CD4-positive, alpha-beta T cell (primary cell): Measurements from ENCODE around the gene CDK6. TPM values are rescaled to one million over a fixed set of nuclear protein-coding genes. Genes with fewer than 3 reads are reported as not detected.

Experiments used
- ATAC-seq: fragments of 200-7000 bp; cut with Tn5 transposase; one replicate; pipeline ENCODE4 v1.10.0; 2022; ENCODE audit warnings: mild to moderate bottlenecking; ENCODE audit not compliant: poor library complexity
- CTCF ChIA-PET: fragments of 350-600 bp; sonication (Branson Sonifier 250); formaldehyde crosslinking; loops from one replicate; lab custom pipeline; 2021; ENCODE audit warnings: antibody characterized with exemption, inconsistent platforms; lab: Charles Lee
- POLR2A ChIA-PET: fragments of 350-600 bp; sonication (Branson Sonifier 250); formaldehyde crosslinking; loops from one replicate; lab custom pipeline; 2021; ENCODE audit warnings: antibody characterized with exemption, inconsistent platforms; lab: Charles Lee
- DNase-seq, 14 experiments: peaks; one replicate each; pipeline ENCODE4 v3.0.0-alpha.2; 2013 to 2020; ENCODE audit warnings: mixed read lengths in 2 of 14
- H3K27ac ChIP-seq, 2 donors: one replicate each; pipeline versions ENCODE4 v1.5.1 to v1.7.0; 2013; ENCODE audit warnings: low read length in 2 of 2, low read depth in 1 of 2, mild to moderate bottlenecking in 1 of 2
- H3K27me3 ChIP-seq, 2 experiments: 1 replicate in 1 of 2; 2 replicates in 1 of 2; pipeline versions ENCODE4 v1.6.1 to v1.7.0; 2013; ENCODE audit warnings: low read length in 2 of 2, control low read depth in 1 of 2, mild to moderate bottlenecking in 1 of 2, moderate library complexity in 1 of 2; ENCODE audit not compliant: insufficient read depth in 2 of 2, control insufficient read depth in 1 of 2
- H3K36me3 ChIP-seq: one replicate; pipeline ENCODE4 v1.6.1; 2013; ENCODE audit warnings: low read length, control low read depth; ENCODE audit not compliant: insufficient read depth
- H3K4me1 ChIP-seq: one replicate; pipeline ENCODE4 v1.6.1; 2013; ENCODE audit warnings: low read length, control low read depth; ENCODE audit not compliant: insufficient read depth
- H3K4me3 ChIP-seq: one replicate; pipeline ENCODE4 v1.5.1; 2013; ENCODE audit warnings: mild to moderate bottlenecking, low read length, moderate library complexity
- H3K9me3 ChIP-seq, 2 experiments: 1 replicate in 1 of 2; 2 replicates in 1 of 2; pipeline versions ENCODE4 v1.6.1 to v1.7.0; 2013; ENCODE audit warnings: low read length in 2 of 2, mild to moderate bottlenecking in 2 of 2, control low read depth in 1 of 2, moderate library complexity in 1 of 2; ENCODE audit not compliant: control insufficient read depth in 1 of 2, insufficient read depth in 1 of 2
- H3K27ac Mint-ChIP-seq: one replicate; pipeline ENCODE4 v1.8.0; 2020; ENCODE audit warnings: mixed read lengths
- H3K27me3 Mint-ChIP-seq: one replicate; pipeline ENCODE4 v1.8.0; 2021; ENCODE audit warnings: mixed read lengths
- H3K36me3 Mint-ChIP-seq: one replicate; pipeline ENCODE4 v1.8.0; 2021; ENCODE audit warnings: low read depth, mixed read lengths
- H3K4me1 Mint-ChIP-seq: one replicate; pipeline ENCODE4 v1.8.0; 2021; ENCODE audit warnings: low read depth, mixed read lengths
- H3K4me3 Mint-ChIP-seq: one replicate; pipeline ENCODE4 v1.8.0; 2020; ENCODE audit warnings: mild to moderate bottlenecking, mixed read lengths
- H3K9me3 Mint-ChIP-seq: one replicate; pipeline ENCODE4 v1.8.0; 2020; ENCODE audit warnings: mixed read lengths
- intact Hi-C, 2 experiments: fragments of 100-400 bp; cut with DNase I in 1 of 2; cut with micrococcal nuclease in 1 of 2; formaldehyde crosslinking; loops; one replicate each; pipeline versions ENCODE4 v1.15.1 to v1.9.0; 2023 to 2025; cut with DNase I, micrococcal nuclease
- total RNA-seq, 174 experiments: library from RNA in 2 of 174; stranded (reverse) in 2 of 174; gene quantifications; one replicate each; pipeline ENCODE4 v1.2.3 and lab custom pipeline; 2021 to 2026
- TF ChIP-seq, protein P1 (sequence below): fragments of 200-600 bp; IDR thresholded peaks from one replicate; pipeline ENCODE4 v1.8.0; 2022; ENCODE audit warnings: antibody characterized with exemption, mild to moderate bottlenecking

Gene CDK6
- total RNA-seq, 2 experiments from 2014 or later: 13.0 to 13.7 TPM

DNA sequence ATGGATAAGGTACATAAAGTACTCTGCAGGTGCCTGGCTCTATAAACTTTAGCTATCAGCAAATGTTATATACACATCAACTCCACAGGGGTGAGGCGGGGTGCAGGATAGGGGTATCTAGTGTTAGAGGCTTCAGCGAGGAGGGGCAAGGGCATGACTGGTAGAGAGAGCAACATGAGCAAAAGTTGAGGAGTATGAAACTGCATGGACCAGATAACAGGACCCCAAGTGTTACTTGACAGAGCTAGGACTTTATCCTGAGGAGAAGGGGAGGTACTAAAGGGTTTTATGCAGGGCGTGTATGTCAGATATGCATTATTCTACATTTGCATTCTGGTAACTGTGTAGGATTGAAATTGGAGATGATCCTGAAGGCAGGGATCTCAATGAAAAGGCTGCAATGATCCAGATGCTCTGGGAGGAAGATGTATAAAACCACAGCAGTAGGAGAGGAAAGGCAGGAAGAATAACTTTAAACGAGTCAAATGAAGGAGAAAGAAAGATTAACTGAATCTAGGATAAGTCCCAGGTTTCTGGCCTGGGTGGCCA, 136.3 kb downstream of the CDK6 start:
- no peaks in the 10 kb centered on the region for H3K36me3 Mint-ChIP-seq
- intact Hi-C loops: no loop called here
- no peak for DNase-seq
- no peaks in the 10 kb centered on the region for H3K9me3 Mint-ChIP-seq
- no peaks in the 10 kb centered on the region for H3K4me1 ChIP-seq
- H3K4me3 Mint-ChIP-seq: no peak overlapping the region
- H3K9me3 ChIP-seq: no peaks in the 10 kb centered on the region
- no peaks in the 10 kb centered on the region for H3K27me3 Mint-ChIP-seq
- TF ChIP-seq, protein P1, sequence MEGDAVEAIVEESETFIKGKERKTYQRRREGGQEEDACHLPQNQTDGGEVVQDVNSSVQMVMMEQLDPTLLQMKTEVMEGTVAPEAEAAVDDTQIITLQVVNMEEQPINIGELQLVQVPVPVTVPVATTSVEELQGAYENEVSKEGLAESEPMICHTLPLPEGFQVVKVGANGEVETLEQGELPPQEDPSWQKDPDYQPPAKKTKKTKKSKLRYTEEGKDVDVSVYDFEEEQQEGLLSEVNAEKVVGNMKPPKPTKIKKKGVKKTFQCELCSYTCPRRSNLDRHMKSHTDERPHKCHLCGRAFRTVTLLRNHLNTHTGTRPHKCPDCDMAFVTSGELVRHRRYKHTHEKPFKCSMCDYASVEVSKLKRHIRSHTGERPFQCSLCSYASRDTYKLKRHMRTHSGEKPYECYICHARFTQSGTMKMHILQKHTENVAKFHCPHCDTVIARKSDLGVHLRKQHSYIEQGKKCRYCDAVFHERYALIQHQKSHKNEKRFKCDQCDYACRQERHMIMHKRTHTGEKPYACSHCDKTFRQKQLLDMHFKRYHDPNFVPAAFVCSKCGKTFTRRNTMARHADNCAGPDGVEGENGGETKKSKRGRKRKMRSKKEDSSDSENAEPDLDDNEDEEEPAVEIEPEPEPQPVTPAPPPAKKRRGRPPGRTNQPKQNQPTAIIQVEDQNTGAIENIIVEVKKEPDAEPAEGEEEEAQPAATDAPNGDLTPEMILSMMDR: no peak
- H3K27me3 ChIP-seq: no peaks in the 10 kb centered on the region
- no peak overlapping the region for H3K27ac ChIP-seq
- ATAC-seq: no peak
- H3K36me3 ChIP-seq: no peaks in the 10 kb centered on the region
- no peak overlapping the region for H3K27ac Mint-ChIP-seq
- CTCF ChIA-PET: interaction anchor here (0.6 to 1.4 kb wide), 2 partner anchors 110 to 133 kb away, joined by 3 to 7 read pairs; partner anchors contain the start of gene FAM133B
- H3K4me1 Mint-ChIP-seq: peaks cover 10% of the 10 kb centered on the region
- no peak overlapping the region for H3K4me3 ChIP-seq
- POLR2A ChIA-PET: no interaction called here

DNA sequence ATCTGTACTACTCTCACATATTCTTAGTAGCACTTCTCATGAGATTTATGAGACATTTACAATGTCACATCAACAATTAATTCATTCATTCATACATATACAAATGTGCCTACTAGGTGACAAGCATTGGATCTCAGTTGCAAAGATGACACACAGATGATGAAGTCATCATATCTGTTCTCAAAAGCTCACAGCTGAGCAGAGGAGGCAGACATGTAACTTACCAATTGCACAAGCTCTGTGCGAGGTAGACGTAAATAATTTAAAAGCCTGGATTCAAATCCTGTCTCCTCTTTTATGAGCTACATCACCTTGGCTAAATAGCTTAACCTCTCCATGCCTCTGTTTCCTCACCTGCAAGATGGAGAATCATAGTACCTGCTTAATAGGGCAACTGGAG, 136.8 kb downstream of the CDK6 start:
- Mint-ChIP-seq H3K36me3 (no peaks in the 10 kb centered on the region), H3K27me3 (no peaks in the 10 kb centered on the region), H3K9me3 (no peaks in the 10 kb centered on the region), H3K4me1 (peaks cover 11% of the 10 kb centered on the region), H3K4me3 (no peak overlapping the region), H3K27ac (no peak overlapping the region)
- DNase-seq: no peak
- Histone ChIP-seq H3K27me3 (no peaks in the 10 kb centered on the region), H3K27ac (no peak overlapping the region), H3K9me3 (no peaks in the 10 kb centered on the region), H3K4me3 (no peak overlapping the region), H3K4me1 (no peaks in the 10 kb centered on the region), H3K36me3 (no peaks in the 10 kb centered on the region)
- ATAC-seq: no peak
- ChIA-PET POLR2A (no interaction called here), CTCF (interaction anchor here (0.6 to 1.4 kb wide), 2 partner anchors 109 to 133 kb away, joined by 3 to 7 read pairs; partner anchors contain the start of gene FAM133B)
- TF ChIP-seq, protein P1: no peak
- intact Hi-C loops: no loop called here

DNA sequence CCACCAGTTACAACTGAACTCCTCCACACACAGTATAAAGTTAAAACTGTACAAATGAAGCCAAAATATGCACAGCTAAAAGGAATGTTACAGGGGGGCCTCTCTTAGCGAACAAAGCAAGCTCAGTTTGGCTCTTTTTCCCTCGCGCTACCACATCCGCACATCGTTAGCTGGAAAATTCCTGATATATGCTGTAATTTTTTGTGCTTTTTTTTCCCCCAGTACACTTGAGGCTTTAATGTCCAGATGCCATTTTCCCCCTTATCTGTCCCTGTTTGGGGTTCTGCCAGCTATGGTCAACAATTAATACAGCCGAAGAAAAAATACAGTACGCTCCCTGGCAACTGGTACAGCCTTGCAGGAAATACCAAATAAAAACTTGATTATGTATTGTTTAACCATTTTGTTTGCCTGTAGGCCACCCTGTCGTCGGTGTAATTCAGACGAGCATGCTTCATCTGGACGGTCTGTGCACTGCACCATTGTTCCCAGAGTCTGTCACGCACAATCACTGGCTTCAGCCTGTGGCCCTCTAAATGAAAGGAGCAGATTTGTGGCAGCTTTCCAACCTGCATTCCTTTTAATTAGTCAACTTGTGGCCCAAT, 138.0 kb downstream of the CDK6 start:
- ATAC-seq: no peak
- POLR2A ChIA-PET: interaction anchor here (1.2 kb wide), 1 partner anchor 135 kb away, joined by 4 read pairs; no protein-coding TSS in a partner anchor
- intact Hi-C loops: no loop called here

More for the DNA sequence above, 138.0 kb downstream of the CDK6 start:
- no peaks in the 10 kb centered on the region for H3K9me3 ChIP-seq
- CTCF ChIA-PET: interaction anchor here (0.8 to 1.4 kb wide), 4 partner anchors 15 to 134 kb away, joined by 3 read pairs; no protein-coding TSS in a partner anchor
- no peaks in the 10 kb centered on the region for H3K4me1 ChIP-seq
- H3K9me3 Mint-ChIP-seq: no peaks in the 10 kb centered on the region
- TF ChIP-seq, protein P1: no peak
- no peak for DNase-seq
- peaks cover 11% of the 10 kb centered on the region for H3K4me1 Mint-ChIP-seq
- H3K27me3 Mint-ChIP-seq: no peaks in the 10 kb centered on the region
- H3K4me3 ChIP-seq: no peak overlapping the region
- H3K4me3 Mint-ChIP-seq: no peak overlapping the region
- no peaks in the 10 kb centered on the region for H3K27me3 ChIP-seq
- H3K27ac Mint-ChIP-seq: no peak overlapping the region
- no peak overlapping the region for H3K27ac ChIP-seq
- H3K36me3 Mint-ChIP-seq: no peaks in the 10 kb centered on the region
- H3K36me3 ChIP-seq: no peaks in the 10 kb centered on the region
